Adipocyte (in vitro differentiated cells): ENCODE data around the gene SLC27A1.
A peak's percentile ranks its signal among the peaks of the same experiment; 100 is the strongest.

Experiments used
- DNase-seq: peaks from one replicate; pipeline ENCODE4 v3.0.0-alpha.2; 2015; ENCODE audit warnings: low read depth
- H3K27me3 ChIP-seq: replicated peaks from 2 replicates; pipeline ENCODE4 v1.7.0; 2013; ENCODE audit warnings: mild to moderate bottlenecking, low read length, moderate library complexity; ENCODE audit not compliant: control insufficient read depth, insufficient read depth
- H3K36me3 ChIP-seq: 2 replicates; pipeline ENCODE4 v1.7.0; 2013; ENCODE audit warnings: low read length, mild to moderate bottlenecking, moderate library complexity; ENCODE audit not compliant: control insufficient read depth, insufficient read depth, severe bottlenecking
- H3K4me1 ChIP-seq: 2 replicates; pipeline ENCODE4 v1.7.0; 2013; ENCODE audit warnings: mild to moderate bottlenecking, low read length, moderate library complexity; ENCODE audit not compliant: control insufficient read depth, insufficient read depth
- H3K4me3 ChIP-seq: 2 replicates; pipeline ENCODE4 v1.7.0; 2013; ENCODE audit warnings: mild to moderate bottlenecking, low read length, moderate library complexity
- H3K9ac ChIP-seq: 2 replicates; pipeline ENCODE4 v1.7.0; 2013; ENCODE audit warnings: mild to moderate bottlenecking, low read length, moderate library complexity
- H3K9me3 ChIP-seq: 2 replicates; pipeline ENCODE4 v1.7.0; 2013; ENCODE audit warnings: mild to moderate bottlenecking, low read length, moderate library complexity; ENCODE audit not compliant: control insufficient read depth

SLC27A1 gene

DNA sequence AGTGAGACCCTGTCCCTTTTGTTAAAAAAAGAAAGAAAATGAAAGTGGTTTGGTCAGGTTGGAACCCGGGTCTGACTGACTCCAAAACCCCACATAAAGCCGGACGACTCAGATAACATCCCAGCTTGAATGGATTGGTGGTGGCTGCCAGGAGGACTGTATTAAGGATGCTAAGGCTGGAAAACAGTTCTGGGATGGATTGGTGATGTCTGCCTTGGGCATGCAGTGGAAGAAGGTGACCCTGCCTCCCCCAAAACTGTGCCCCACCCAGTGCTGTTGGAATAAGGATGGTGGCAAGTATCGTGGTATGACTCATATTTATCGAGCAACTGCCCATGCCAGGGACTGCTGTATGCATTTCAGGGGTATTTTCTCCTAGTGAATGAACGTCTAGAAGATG, 66.6 kb downstream of the SLC27A1 start:
- Histone ChIP-seq H3K9me3 (no peaks in the 10 kb centered on the region), H3K9ac (no peak overlapping the region), H3K27me3 (peaks cover 34% of the 10 kb centered on the region), H3K4me3 (no peak overlapping the region), H3K4me1 (peaks cover 9% of the 10 kb centered on the region), H3K36me3 (no peaks in the 10 kb centered on the region)
- no peak for DNase-seq

DNA sequence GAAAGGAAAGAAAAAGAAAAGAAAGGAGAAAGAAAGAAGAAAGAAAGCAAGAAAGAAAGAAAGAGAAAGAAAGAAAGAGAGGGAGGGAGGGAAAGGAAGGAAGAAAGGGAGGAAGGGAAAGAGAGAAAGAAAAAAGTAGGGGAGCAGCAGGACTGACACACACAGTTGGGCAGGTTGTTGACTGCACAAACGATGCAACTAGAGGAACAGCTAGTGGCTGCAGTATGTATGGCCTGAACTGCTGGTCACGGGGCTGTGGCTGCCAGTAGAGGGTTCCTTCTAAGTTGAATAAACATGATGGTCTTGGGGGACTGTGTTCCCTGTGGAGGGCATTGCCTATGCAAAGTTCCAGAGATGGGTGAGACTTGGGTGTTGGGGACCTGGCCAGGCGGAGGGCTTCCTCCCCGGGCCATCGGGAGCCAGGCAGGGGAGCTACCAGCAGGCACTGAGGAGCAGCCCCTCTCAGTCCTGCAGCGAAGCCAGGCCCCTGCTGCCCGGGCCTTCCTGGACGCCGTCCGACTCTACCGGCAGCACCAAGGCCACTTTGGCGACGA, 68.4 kb downstream of the SLC27A1 start:
- Histone ChIP-seq H3K4me1 (peaks cover 9% of the 10 kb centered on the region), H3K4me3 (peak overlapping the region; percentile 68), H3K27me3 (peaks cover 20% of the 10 kb centered on the region), H3K36me3 (no peaks in the 10 kb centered on the region), H3K9ac (peak overlapping the region; percentile 54), H3K9me3 (no peaks in the 10 kb centered on the region)
- peak; percentile 7 for DNase-seq

DNA sequence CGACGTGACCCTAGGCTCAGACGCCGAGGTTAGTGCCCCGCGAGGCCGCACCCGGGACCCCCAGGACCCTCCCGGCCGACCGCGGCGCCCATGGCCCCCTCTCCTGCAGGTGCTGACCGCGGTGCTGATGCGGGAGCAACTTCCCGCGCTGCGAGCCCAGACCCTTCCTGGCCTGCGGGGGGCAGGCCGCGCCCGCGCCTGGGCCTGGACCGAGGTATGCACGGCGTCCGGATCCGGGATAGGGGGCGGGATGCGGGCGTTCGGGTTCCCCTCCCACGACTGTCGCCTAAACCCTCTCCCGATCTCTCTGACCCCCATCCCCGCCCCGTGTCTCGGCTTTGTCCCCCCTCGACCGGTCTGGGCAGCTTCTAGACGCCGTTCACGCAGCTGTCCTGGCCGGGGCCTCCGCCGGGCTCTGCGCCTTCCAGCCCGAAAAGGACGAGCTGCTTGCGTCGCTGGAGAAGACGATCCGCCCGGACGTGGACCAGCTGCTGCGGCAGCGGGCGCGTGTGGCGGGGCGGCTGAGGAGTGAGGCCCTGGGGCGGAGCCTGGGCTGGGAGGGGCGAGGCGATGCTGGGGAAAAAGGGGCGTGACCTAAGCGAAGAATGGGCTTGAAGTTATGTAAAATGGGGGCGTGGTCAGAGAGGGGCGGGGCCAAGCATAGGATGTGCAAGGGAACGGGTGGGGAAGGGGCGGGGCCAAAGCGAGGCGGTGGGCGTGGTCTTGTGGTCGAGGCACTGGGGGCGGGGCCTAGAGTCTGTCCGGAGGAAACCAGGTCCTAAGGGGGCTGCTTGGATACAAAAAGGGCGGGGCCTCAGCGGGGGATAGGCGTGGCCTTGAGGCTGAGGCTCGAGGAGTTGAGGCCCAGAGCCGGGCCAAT, 69.2 kb downstream of the SLC27A1 start:
- H3K4me1 ChIP-seq, result peaks cover 9% of the 10 kb centered on the region
- DNase-seq, result peak; percentile 92
- peak overlapping the region; percentile 68 for H3K4me3 ChIP-seq
- H3K9me3 ChIP-seq, result no peaks in the 10 kb centered on the region
- no peaks in the 10 kb centered on the region for H3K36me3 ChIP-seq
- peak overlapping the region; percentile 54 for H3K9ac ChIP-seq
- H3K27me3 ChIP-seq, result peaks cover 18% of the 10 kb centered on the region

DNA sequence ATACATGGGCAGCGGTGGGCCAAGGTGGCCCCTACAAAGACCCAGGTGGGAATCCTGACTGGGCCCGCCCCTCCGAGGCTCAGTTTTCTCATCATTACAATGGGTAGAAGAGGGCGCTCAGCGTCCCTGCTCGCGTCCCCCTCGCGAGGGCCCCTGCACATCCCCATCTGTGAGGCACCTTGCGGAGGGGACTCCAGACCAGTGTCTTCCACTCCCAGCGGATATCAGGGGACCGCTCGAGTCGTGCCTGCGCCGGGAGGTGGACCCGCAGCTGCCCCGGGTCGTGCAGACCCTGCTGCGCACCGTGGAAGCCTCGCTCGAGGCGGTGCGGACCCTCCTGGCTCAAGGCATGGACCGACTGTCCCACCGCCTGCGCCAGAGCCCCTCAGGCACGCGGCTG, 69.8 kb downstream of the SLC27A1 start:
- H3K4me3 ChIP-seq, result no peak overlapping the region
- peaks cover 18% of the 10 kb centered on the region for H3K27me3 ChIP-seq
- H3K36me3 ChIP-seq, result no peaks in the 10 kb centered on the region

DNA sequence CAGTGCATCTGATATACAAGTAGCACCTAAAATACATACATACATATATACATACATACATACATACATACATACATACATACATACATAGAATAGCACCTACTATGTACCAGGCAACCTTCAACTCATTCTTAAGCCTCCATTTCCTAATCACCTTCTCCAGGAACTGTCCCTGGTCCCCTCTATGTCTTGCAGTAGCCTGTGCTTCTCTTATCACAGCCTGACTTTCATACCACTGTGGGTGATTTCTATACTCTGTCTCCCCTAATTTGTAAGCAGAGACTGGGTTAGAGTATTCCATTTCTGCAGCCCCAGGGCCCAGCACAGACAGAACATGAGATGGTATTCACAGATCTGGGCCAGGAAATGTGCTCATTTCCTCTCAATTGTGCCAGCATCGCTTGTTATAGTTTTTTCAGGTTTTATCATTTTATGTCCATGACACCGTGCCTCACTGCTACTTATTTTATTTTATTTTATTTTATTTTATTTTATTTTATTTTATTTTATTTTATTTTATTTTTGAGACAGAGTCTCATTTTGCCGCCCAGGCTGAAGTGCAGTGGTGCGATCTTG, 70.9 kb downstream of the SLC27A1 start:
- Histone ChIP-seq H3K4me3 (no peak overlapping the region), H3K9ac (no peak overlapping the region), H3K36me3 (no peaks in the 10 kb centered on the region), H3K9me3 (no peaks in the 10 kb centered on the region), H3K4me1 (peaks cover 9% of the 10 kb centered on the region), H3K27me3 (peaks cover 13% of the 10 kb centered on the region)
- no peak for DNase-seq

More for the DNA sequence above, 69.8 kb downstream of the SLC27A1 start:
- DNase-seq, result no peak
- peaks cover 9% of the 10 kb centered on the region for H3K4me1 ChIP-seq
- H3K9me3 ChIP-seq, result no peaks in the 10 kb centered on the region
- no peak overlapping the region for H3K9ac ChIP-seq

DNA sequence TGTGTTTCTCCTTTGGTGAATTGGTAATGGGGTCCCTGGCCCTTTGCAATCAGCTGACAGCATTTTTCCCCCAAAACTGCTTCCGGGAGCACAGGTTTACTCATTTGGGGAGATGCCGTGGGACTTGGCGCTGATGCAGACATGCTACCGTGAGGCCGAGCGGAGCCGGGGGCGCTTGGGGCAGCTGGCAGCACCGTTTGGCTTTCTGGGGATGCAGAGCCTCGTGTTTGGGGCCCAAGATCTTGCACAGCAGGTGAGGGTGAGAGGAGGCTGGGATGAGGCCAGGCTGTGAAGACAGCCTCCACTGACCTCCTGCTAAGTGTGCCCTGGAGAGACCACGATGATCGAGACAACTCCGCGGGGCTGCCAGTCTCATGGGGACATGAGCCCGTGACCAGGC, 71.7 kb downstream of the SLC27A1 start:
- no peak overlapping the region for H3K4me3 ChIP-seq
- H3K4me1 ChIP-seq, result peaks cover 9% of the 10 kb centered on the region
- H3K27me3 ChIP-seq, result peaks cover 13% of the 10 kb centered on the region
- H3K9ac ChIP-seq, result no peak overlapping the region
- no peaks in the 10 kb centered on the region for H3K9me3 ChIP-seq
- H3K36me3 ChIP-seq, result no peaks in the 10 kb centered on the region
- no peak for DNase-seq

DNA sequence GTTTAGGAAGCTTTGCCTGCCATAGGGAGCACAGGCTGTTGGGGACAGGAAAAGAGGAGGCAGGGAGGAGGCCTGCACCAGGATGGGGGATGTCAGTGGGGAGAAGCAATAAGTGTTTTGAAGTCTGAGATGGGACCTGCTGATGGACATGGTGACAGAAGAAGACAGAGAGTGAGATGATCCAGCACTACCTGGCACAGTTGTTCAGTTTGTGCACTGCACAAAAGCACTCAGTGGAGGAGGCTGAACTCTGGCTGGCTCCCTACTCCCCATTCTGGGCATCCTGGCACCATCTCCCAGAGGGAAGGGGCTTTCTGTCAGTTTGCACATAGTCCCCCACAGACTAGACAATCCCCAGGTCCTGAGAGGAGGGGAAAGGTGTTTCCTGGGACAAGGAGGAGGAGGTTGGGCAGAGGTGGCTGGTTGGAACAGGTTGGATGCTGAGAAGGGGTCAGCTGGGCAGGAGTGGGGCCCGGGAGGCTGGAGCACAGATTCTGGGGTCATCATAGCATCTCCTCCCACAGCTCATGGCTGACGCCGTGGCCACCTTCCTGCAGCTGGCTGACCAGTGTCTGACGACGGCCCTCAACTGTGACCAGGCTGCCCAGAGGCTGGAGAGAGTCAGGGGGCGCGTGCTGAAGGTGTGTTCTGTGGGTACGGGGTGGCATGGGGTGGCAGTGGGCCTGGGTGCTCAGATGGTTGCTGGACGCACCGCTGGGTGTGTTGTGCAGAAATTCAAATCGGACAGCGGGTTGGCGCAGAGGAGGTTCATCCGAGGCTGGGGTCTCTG, 72.7 kb downstream of the SLC27A1 start:
- Histone ChIP-seq H3K9ac (no peak overlapping the region), H3K4me1 (peaks cover 9% of the 10 kb centered on the region), H3K27me3 (peaks cover 6% of the 10 kb centered on the region), H3K4me3 (no peak overlapping the region), H3K36me3 (no peaks in the 10 kb centered on the region), H3K9me3 (no peaks in the 10 kb centered on the region)
- no peak for DNase-seq

DNA sequence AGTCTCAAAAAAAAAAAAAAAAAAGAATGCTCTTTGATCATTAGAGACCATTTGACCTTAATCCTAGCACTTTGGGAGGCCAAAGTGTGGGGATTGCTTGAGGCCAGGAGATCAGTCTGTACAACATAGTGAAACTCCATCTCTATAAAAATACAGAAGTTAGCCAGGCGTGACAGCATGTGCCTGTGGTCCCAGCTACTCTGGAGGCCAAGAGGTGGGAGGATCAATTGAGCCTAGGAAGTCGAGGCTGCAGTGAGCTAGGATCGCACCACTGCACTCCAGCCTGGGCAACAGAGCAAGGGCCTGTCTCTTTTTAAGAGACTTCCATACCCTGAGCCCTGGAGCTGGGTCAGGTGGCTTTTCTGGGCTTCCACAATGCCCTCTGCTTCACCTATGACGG, 73.7 kb downstream of the SLC27A1 start:
- H3K36me3 ChIP-seq, result no peaks in the 10 kb centered on the region
- no peak overlapping the region for H3K9ac ChIP-seq
- no peak overlapping the region for H3K4me3 ChIP-seq
- no peak for DNase-seq
- H3K27me3 ChIP-seq, result no peaks in the 10 kb centered on the region
- H3K9me3 ChIP-seq, result no peaks in the 10 kb centered on the region
- peaks cover 7% of the 10 kb centered on the region for H3K4me1 ChIP-seq

DNA sequence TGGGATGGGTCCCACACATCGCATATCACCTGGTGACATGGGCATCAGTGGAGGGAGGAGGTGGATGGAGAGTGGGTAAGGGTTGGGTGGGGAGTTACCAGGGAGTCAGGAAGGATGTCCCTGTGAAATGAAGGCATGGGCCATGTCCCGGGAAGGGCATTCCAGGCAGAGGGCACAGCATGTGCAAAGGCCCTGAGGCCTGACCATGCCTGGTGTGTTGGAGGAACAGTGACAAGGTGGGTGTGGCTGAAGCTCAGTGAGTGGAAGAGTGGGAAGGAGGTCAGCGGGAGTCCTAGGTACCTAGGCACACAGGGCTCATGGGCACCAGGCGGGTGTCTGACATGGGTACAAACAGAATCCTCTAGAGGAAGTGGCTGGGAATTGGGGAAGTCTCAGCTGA, 74.1 kb downstream of the SLC27A1 start:
- peaks cover 2% of the 10 kb centered on the region for H3K4me1 ChIP-seq
- H3K36me3 ChIP-seq, result no peaks in the 10 kb centered on the region
- DNase-seq, result no peak
- H3K9me3 ChIP-seq, result no peaks in the 10 kb centered on the region
- H3K27me3 ChIP-seq, result no peaks in the 10 kb centered on the region
- no peak overlapping the region for H3K4me3 ChIP-seq
- no peak overlapping the region for H3K9ac ChIP-seq

DNA sequence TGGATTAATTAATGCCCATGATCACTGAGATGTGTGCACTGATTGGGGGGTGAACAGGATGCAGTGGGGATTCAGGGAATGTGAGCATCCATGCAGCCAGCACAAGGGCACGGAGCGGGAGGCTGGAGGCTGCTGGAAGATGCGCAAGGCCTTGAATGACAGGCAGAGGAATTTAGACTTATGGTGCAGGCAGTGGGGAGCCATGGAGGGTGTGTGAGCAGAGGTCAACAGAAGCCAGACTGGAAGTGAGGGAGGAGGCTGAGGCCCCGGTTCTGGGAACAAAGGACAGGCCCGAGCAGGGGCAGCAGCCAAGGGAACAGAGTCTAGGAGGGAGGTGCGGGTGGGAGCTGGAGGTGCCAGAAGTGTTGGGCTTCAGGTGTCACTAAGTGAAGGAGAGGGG, 77.8 kb downstream of the SLC27A1 start:
- Histone ChIP-seq H3K4me1 (peaks cover 7% of the 10 kb centered on the region), H3K4me3 (no peak overlapping the region), H3K27me3 (no peaks in the 10 kb centered on the region), H3K9ac (no peak overlapping the region), H3K36me3 (no peaks in the 10 kb centered on the region), H3K9me3 (no peaks in the 10 kb centered on the region)
- DNase-seq, result no peak
